ENCODE measurements around the gene MASP1. TPM values are rescaled to one million over a fixed set of nuclear protein-coding genes. Genes with fewer than 3 reads are reported as not detected.

The MASP1 gene
- total RNA-seq, 6 experiments from 2014 or later, result 84.6 to 146 (median 114) TPM

DNA sequence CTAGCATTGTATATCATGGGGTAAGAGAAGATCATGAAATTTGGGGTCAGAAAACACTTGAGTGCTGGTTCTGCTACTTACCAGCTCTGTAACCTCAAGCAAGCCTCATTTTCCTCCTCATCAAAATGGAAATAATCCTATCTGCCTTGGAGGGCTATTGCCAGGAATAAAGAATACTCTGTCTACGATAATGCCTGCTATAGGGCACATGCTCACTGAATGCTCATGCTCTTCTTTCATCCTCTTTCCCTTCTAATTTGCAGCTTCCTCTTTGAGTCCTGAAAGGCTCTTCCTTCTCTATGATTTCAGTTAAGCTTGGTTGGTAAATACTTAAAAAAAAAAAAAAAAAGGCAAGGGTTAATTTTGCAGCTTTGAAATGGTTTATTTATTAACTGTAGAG lies 81.4 kb downstream of the MASP1 start:
- H3K36me3 ChIP-seq, result no peaks in the 10 kb centered on the region
- no peak overlapping the region for H3K27ac ChIP-seq
- WGBS (ENCODE audit: insufficient coverage, low coverage, low lambda C conversion rate, missing lambda C conversion rate), result 36% methylated on average over 1 of the region's 1 CpG
- ATAC-seq, result no peak
- no peak for DNase-seq
- H3K27me3 ChIP-seq, result no peaks in the 10 kb centered on the region
- intact Hi-C loops (cut with DNase I), result loop anchor here in 1 of 2 donors (10.0 kb wide), 2 partner anchors 105 to 395 kb away; no protein-coding TSS in a partner anchor
- H3K9me3 ChIP-seq, result no peaks in the 10 kb centered on the region
- no peak overlapping the region for H3K4me3 ChIP-seq
- no peak for TF ChIP-seq POLR2A (IDR thresholded peaks at IDR 0.05)
- TF ChIP-seq, protein P1, sequence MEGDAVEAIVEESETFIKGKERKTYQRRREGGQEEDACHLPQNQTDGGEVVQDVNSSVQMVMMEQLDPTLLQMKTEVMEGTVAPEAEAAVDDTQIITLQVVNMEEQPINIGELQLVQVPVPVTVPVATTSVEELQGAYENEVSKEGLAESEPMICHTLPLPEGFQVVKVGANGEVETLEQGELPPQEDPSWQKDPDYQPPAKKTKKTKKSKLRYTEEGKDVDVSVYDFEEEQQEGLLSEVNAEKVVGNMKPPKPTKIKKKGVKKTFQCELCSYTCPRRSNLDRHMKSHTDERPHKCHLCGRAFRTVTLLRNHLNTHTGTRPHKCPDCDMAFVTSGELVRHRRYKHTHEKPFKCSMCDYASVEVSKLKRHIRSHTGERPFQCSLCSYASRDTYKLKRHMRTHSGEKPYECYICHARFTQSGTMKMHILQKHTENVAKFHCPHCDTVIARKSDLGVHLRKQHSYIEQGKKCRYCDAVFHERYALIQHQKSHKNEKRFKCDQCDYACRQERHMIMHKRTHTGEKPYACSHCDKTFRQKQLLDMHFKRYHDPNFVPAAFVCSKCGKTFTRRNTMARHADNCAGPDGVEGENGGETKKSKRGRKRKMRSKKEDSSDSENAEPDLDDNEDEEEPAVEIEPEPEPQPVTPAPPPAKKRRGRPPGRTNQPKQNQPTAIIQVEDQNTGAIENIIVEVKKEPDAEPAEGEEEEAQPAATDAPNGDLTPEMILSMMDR (IDR thresholded peaks at IDR 0.05), result no peak
- no peaks in the 10 kb centered on the region for H3K4me1 ChIP-seq

DNA sequence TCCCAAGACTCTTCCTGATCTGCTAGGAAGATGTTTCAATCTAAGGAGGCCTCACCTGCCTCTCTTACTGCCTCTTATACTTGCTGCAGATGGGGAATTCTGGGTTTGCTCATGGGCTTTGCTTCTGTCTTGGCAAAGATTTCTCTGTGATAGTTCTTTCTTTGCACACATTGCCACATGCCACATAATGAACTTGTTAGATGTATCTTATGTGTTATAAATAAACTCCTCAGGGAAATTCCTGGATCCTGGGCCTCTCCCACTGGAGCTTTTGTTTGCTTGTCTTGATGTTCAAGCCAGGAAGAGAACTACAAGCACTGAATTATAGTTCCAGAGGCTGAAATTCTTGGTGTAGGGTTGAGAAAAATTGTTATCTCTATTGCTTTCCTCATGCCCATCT lies 82.0 kb downstream of the MASP1 start:
- no peak for DNase-seq
- Histone ChIP-seq H3K27me3 (no peaks in the 10 kb centered on the region), H3K27ac (no peak overlapping the region), H3K36me3 (no peaks in the 10 kb centered on the region), H3K4me3 (no peak overlapping the region), H3K4me1 (no peaks in the 10 kb centered on the region), H3K9me3 (no peaks in the 10 kb centered on the region)
- ATAC-seq, result no peak
- no peak for TF ChIP-seq POLR2A (IDR thresholded peaks at IDR 0.05)
- TF ChIP-seq, protein P1 (IDR thresholded peaks at IDR 0.05), result no peak
- intact Hi-C loops (cut with DNase I), result no loop called here

DNA sequence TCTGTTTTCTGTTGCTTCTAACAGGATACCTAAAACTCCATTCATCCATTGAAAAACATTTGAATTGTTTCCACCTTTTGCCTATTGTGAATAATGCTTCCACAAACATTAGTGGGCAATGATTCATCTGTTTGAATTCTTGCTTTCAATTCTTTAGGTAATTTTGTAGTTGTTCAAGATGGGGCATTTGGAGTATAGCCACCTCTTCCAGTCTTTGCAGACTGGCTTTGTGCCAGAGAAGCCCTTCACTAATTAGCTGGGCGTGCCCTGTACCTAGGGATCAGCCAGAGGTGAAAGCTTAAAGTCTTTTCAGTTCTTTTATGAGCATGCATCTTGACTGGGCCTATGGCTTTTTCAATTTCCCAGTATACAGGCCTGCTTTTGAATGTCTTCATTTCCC lies 83.4 kb downstream of the MASP1 start:
- intact Hi-C loops (cut with DNase I), result no loop called here
- TF ChIP-seq, protein P1 (IDR thresholded peaks at IDR 0.05), result no peak
- no peak for TF ChIP-seq POLR2A (IDR thresholded peaks at IDR 0.05)
- no peak for DNase-seq
- WGBS (ENCODE audit: insufficient coverage, low coverage, low lambda C conversion rate, missing lambda C conversion rate), result 71% methylated on average over 1 of the region's 1 CpG
- Histone ChIP-seq H3K4me3 (no peak overlapping the region), H3K9me3 (no peaks in the 10 kb centered on the region), H3K27ac (no peak overlapping the region), H3K36me3 (no peaks in the 10 kb centered on the region), H3K4me1 (no peaks in the 10 kb centered on the region), H3K27me3 (no peaks in the 10 kb centered on the region)
- no peak for ATAC-seq

DNA sequence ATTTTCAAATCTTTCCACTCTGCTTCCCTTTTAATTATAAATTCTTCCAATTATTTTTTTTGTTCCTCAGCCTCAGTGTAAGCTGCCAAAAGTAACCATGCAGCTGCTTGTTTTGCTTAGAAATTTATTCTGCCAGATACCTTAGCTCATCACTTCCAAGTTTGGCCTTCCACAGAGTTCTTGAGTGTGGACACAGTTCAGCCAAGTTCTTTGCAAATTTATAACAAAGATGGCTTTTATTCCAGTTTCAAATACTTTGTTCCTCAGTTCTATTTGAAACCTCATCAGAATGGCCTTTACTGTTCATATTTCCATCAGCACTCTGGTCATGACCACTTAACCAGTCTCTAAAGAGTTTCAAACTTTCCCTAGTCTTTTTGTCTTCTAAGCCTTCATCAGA lies 83.9 kb downstream of the MASP1 start:
- no peak for TF ChIP-seq POLR2A (IDR thresholded peaks at IDR 0.05)
- TF ChIP-seq, protein P1 (IDR thresholded peaks at IDR 0.05), result no peak

DNA sequence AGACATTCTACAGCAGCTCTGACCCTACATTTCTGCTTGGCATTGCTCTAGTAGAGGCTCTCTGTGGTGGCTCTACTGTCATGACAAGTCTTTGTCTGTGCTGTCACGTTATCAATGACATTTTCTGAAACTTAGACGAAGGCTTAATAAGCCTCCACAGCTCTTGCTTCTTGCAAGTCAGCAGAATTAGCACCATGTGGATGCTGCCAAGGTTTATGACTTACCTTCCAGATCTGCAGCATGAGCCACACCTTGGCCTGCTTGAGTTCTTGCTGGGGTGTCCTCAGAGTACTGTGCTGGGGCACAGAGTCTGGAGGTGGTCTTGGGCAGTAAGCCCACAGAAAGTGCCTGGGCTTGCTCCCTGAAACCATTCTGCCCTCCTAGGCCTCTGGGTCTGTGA lies 84.5 kb downstream of the MASP1 start:
- Histone ChIP-seq H3K4me1 (no peaks in the 10 kb centered on the region), H3K4me3 (no peak overlapping the region), H3K27ac (no peak overlapping the region), H3K36me3 (no peaks in the 10 kb centered on the region), H3K27me3 (no peaks in the 10 kb centered on the region), H3K9me3 (no peaks in the 10 kb centered on the region)
- no peak for DNase-seq
- no peak for TF ChIP-seq POLR2A (IDR thresholded peaks at IDR 0.05)
- TF ChIP-seq, protein P1 (IDR thresholded peaks at IDR 0.05), result no peak
- intact Hi-C loops (cut with DNase I), result no loop called here
- no peak for ATAC-seq
- no CpG with 5 or more reads among the region's 2 CpGs for whole genome bisulfite sequencing (ENCODE audit: insufficient coverage, low coverage, low lambda C conversion rate, missing lambda C conversion rate)

More for the DNA sequence above, 83.9 kb downstream of the MASP1 start:
- no peaks in the 10 kb centered on the region for H3K36me3 ChIP-seq
- ATAC-seq (no peak), DNase-seq (no peak)
- intact Hi-C loops (cut with DNase I), result no loop called here
- no peaks in the 10 kb centered on the region for H3K9me3 ChIP-seq
- no peak overlapping the region for H3K27ac ChIP-seq
- H3K4me1 ChIP-seq, result no peaks in the 10 kb centered on the region
- no peak overlapping the region for H3K4me3 ChIP-seq
- H3K27me3 ChIP-seq, result no peaks in the 10 kb centered on the region
